Measurements from ENCODE around the gene NFIA.

The NFIA gene

DNA sequence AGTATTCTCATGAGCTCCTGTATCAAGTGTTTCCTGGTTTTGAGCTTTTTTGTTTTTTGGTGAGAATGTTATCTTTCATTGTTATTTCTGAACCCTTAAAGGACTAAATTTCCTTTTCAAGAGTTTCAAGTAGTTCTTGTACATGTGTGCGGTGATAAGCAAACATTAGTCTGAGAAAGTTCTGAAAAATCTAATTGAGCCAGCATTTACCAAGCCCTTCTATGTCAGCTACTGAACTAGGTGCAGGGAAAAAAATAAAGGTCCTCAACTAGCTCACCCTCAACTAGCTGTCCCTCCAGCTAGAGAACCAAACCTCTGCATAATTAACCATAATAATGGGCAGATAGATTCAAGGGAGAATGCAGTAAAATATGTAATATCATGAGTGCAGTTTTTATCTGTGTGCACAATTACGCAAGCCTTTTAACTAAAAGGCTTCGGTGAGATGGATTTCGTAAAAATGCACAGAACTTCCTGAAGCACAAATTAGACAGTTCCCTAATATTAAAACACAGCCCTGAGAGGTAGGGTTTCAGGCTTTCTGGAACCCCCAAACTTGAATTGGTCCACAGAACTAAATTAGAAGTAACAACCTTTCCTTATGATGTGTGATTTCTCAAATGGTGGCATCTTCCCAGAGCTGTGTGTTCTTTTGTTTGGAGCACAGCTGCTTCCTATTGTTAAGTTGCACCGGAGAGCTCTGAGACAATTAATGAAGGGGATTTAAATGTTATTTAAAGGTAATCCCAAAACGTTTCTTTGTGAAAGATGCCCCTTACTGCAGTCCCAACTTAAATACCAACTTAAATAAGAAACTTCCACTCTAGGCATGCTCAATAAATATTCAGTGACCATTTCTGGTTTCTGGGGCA, 165.8 kb downstream of the NFIA start:
- no peak overlapping the region for H3K27ac ChIP-seq
- no peaks in the 10 kb centered on the region for H3K27me3 ChIP-seq (replicated peaks)
- no peaks in the 10 kb centered on the region for H3K36me3 ChIP-seq (replicated peaks)
- TF ChIP-seq, protein P1, sequence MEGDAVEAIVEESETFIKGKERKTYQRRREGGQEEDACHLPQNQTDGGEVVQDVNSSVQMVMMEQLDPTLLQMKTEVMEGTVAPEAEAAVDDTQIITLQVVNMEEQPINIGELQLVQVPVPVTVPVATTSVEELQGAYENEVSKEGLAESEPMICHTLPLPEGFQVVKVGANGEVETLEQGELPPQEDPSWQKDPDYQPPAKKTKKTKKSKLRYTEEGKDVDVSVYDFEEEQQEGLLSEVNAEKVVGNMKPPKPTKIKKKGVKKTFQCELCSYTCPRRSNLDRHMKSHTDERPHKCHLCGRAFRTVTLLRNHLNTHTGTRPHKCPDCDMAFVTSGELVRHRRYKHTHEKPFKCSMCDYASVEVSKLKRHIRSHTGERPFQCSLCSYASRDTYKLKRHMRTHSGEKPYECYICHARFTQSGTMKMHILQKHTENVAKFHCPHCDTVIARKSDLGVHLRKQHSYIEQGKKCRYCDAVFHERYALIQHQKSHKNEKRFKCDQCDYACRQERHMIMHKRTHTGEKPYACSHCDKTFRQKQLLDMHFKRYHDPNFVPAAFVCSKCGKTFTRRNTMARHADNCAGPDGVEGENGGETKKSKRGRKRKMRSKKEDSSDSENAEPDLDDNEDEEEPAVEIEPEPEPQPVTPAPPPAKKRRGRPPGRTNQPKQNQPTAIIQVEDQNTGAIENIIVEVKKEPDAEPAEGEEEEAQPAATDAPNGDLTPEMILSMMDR (IDR thresholded peaks at IDR 0.05; ENCODE audit: low read depth, low read length, missing control alignments), result no peak
- in situ Hi-C loops (cut with HindIII; ENCODE audit: low pct_ligation_motif_present, low sequenced_read_pairs), result no loop called here
- no peak overlapping the region for H3K4me3 ChIP-seq (ENCODE audit: low read depth, low read length)
- DNase-seq, result no peak

DNA sequence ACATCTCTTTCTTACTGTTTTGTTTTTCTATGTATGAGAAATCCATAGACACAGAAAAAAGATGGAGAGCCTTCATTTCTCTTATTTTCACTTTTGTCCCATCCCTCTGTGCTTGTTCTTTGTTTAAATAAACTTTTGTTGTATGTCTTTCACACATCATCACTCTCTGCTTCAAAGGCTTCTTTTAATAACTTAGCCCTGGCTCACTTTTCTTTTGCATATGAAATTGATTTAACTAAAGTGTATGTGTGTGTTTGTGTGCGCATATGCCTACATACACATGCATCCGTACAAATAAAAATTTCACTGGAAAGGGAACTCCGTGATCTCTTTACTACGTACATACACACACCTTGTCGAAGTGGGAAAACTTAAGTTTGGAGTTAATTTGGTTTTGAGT, 168.6 kb downstream of the NFIA start:
- Histone ChIP-seq H3K36me3 (replicated peaks) (no peaks in the 10 kb centered on the region), H3K4me3 (ENCODE audit: low read depth, low read length) (no peak overlapping the region), H3K27ac (no peak overlapping the region), H3K27me3 (replicated peaks) (no peaks in the 10 kb centered on the region)
- DNase-seq, result no peak
- TF ChIP-seq, protein P1 (IDR thresholded peaks at IDR 0.05; ENCODE audit: low read depth, low read length, missing control alignments), result no peak
- in situ Hi-C loops (cut with HindIII; ENCODE audit: low pct_ligation_motif_present, low sequenced_read_pairs), result no loop called here

DNA sequence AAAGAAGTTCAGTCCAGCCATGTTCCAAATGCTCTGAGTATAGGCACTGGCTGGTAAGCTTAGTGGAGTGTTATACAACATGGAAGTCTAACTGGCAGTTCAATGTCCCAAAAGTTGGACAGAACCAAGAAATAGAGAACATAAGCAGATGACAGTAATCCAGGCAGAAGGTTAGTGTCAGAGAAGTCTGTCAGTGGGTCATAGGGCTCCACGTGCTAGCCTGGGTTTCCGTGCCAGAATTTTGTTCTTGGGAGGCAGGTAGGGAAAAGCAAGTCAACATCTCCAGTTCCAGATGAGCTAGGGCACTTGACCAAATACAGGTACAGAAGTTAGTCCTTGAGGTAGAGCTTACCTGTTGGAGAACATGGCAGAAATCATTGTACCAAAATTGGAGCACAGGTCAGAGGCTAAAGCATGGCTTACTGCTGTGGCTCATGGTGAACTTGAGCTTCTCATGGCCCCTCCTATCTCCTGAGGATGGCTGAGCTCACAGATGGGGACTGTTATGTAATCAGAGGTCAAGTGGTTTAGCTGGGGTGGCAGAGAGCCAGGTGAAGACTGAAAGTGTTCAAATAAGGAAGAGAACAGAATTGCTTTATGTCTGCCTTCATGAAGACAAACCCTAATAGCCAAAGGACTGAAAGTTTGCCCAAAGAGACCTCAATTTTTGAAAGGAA, 170.8 kb downstream of the NFIA start:
- H3K4me3 ChIP-seq (ENCODE audit: low read depth, low read length), result no peak overlapping the region
- H3K27me3 ChIP-seq (replicated peaks), result no peaks in the 10 kb centered on the region
- TF ChIP-seq, protein P1 (IDR thresholded peaks at IDR 0.05; ENCODE audit: low read depth, low read length, missing control alignments), result no peak
- H3K27ac ChIP-seq, result no peak overlapping the region
- in situ Hi-C loops (cut with HindIII; ENCODE audit: low pct_ligation_motif_present, low sequenced_read_pairs), result no loop called here
- peak; percentile 47 for DNase-seq
- H3K36me3 ChIP-seq (replicated peaks), result no peaks in the 10 kb centered on the region

DNA sequence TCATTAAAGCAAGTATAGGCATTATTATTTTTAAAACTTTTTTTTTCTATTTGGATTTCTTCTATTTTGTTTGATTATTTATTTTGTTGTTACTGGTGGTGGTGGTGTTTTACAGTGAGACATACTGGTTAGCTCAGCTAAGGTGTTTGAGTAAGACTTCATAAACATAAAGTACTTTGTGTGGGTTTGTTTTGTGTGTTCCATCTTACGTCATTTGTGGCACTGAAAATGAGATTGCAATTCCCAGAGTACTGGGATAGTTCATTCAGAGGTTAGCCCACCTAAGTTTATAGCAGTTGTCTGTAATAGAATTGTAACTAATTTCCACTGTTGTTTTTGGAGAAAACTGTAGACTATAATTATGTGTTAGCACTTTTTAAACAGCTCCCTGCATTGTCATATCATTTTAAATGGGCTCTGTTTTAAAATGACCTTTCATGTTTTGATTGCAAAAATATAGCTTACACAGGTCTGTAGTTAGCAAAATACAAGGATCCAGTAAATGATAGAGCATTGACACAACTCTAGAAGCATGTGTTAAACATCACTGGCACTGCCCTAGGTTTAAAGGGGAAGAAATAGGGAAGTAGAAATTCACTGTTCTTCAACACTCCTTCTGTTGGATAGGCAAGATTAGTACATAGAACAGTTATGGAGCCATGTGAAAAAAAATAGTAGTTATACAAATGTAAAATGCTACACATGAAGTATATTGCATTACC, 171.7 kb downstream of the NFIA start:
- TF ChIP-seq, protein P1 (IDR thresholded peaks at IDR 0.05; ENCODE audit: low read depth, low read length, missing control alignments), result no peak
- Histone ChIP-seq H3K36me3 (replicated peaks) (no peaks in the 10 kb centered on the region), H3K27ac (no peak overlapping the region), H3K4me3 (ENCODE audit: low read depth, low read length) (no peak overlapping the region), H3K27me3 (replicated peaks) (no peaks in the 10 kb centered on the region)
- DNase-seq, result no peak
- in situ Hi-C loops (cut with HindIII; ENCODE audit: low pct_ligation_motif_present, low sequenced_read_pairs), result no loop called here

DNA sequence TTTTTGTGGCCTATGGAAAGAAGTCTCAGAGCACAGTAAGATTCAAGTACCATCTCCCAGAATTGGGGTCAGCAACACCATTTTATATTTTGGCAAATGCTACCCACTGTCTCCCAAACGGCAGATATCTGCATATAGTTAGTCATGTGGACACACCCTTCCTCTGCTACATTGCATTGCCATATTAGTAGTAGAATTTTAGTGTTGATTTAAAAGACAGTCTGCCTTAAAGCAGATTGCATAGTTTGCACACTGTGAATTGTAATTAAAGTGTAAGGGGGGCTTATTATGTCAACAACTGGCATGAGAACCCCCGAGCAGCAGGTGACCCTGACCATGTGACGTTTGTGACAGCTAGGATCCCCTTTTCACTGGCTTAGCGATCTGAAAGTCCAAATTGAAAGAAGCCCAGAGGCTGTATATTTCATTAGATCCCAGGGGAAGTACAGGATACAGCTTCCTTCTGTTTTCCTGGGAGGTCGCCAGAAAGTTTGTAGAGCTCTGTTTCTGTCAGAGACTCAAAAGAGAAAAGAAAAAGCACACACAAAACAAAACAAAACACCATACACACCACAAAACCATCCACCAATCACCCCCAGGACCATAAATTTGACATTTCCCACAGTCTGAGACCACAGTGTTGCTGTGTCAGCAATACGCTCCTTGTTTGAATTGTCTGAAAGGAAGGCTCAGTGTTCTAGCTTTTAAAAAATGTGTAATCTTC, 172.4 kb downstream of the NFIA start:
- Histone ChIP-seq H3K27me3 (replicated peaks) (no peaks in the 10 kb centered on the region), H3K27ac (peak overlapping the region; percentile 33), H3K4me3 (ENCODE audit: low read depth, low read length) (peak overlapping the region; percentile 35), H3K36me3 (replicated peaks) (no peaks in the 10 kb centered on the region)
- in situ Hi-C loops (cut with HindIII; ENCODE audit: low pct_ligation_motif_present, low sequenced_read_pairs), result no loop called here
- TF ChIP-seq, protein P1 (IDR thresholded peaks at IDR 0.05; ENCODE audit: low read depth, low read length, missing control alignments), result no peak
- DNase-seq, result peak; percentile 39
